GM12878 (cell line): ENCODE results near the gene MST1. TPM values are rescaled to one million over a fixed set of nuclear protein-coding genes. Genes with fewer than 3 reads are reported as not detected.

Experiments used
- ATAC-seq: fragments of 200-7000 bp; cut with Tn5 transposase; 3 replicates; pipeline ENCODE4 v1.9.1; 2020; ENCODE audit warnings: mild to moderate bottlenecking, moderate library complexity
- BruUV-seq: library from RNA; stranded (reverse); fragments of 400-500 nt; replicated peaks from 2 replicates; lab custom pipeline; 2021; lab: Mats Ljungman, UMichigan
- CTCF ChIA-PET: fragments of 300-600 bp; sonication (Branson Sonifier 250); formaldehyde crosslinking; extraction: SDS; loops from one replicate; lab custom pipeline; 2021; ENCODE audit warnings: inconsistent platforms; lab: Yijun Ruan, JAX
- POLR2A ChIA-PET: fragments of 350-600 bp; formaldehyde crosslinking; extraction: SDS; loops from one replicate; lab custom pipeline; 2021; ENCODE audit warnings: inconsistent platforms; lab: Charles Lee
- RAD21 ChIA-PET: fragments of 300-600 bp; sonication (Branson Sonifier 250); formaldehyde crosslinking; loops from one replicate; lab custom pipeline; 2023; ENCODE audit warnings: antibody characterized with exemption; ENCODE audit not compliant: unreplicated experiment; lab: Charles Lee
- SMC1A ChIA-PET: fragments of 300-600 bp; sonication (Branson Sonifier 250); formaldehyde crosslinking; loops from one replicate; lab custom pipeline; 2023; ENCODE audit not compliant: unreplicated experiment, uncharacterized antibody; lab: Charles Lee
- DNase-seq: peaks from one replicate; pipeline ENCODE4 v3.0.0-alpha.2; 2011; ENCODE audit warnings: low read depth, low spot score
- FAIRE-seq: peaks from 3 replicates; lab custom pipeline; 2011; peaks lifted over from hg19 to GRCh38; lab: Jason Lieb, UNC
- H2AFZ ChIP-seq: 2 replicates; pipeline ENCODE4 v1.6.0; 2011; ENCODE audit warnings: low read depth, low read length, control low read depth; ENCODE audit not compliant: control insufficient read depth
- H3K27ac ChIP-seq: 2 replicates; pipeline ENCODE4 v1.5.1; 2011; ENCODE audit warnings: control low read depth; ENCODE audit not compliant: control insufficient read depth, insufficient read depth
- H3K27me3 ChIP-seq, 2 experiments: replicated peaks in 1 of 2; 2 replicates each; pipeline versions ENCODE4 v1.6.0 to v1.6.1; 2011; ENCODE audit warnings: low read length in 1 of 2; ENCODE audit not compliant: control insufficient read depth in 2 of 2, insufficient read depth in 2 of 2
- H3K36me3 ChIP-seq, 2 experiments: 2 replicates each; pipeline ENCODE4 v1.5.1; 2011; ENCODE audit warnings: low read length in 1 of 2; ENCODE audit not compliant: control insufficient read depth in 2 of 2, insufficient read depth in 2 of 2
- H3K4me1 ChIP-seq: 2 replicates; pipeline ENCODE4 v1.6.1; 2011; ENCODE audit warnings: mild to moderate bottlenecking, low read length, moderate library complexity, mixed read lengths; ENCODE audit not compliant: control insufficient read depth, insufficient read depth
- H3K4me2 ChIP-seq: 2 replicates; pipeline ENCODE4 v1.6.0; 2011; ENCODE audit warnings: control low read depth; ENCODE audit not compliant: control insufficient read depth, insufficient read depth
- H3K4me3 ChIP-seq: fragments of 200-600 bp; sonication (generic); 2 replicates; pipeline ENCODE4 v1.5.1; 2016
- H3K79me2 ChIP-seq: 2 replicates; pipeline ENCODE4 v1.6.0; 2011; ENCODE audit warnings: low read length; ENCODE audit not compliant: control insufficient read depth, insufficient read depth
- H3K9ac ChIP-seq: 2 replicates; pipeline ENCODE4 v1.8.0; 2011; ENCODE audit warnings: low read length, control low read depth, mixed read lengths; ENCODE audit not compliant: control insufficient read depth, insufficient read depth
- H3K9me3 ChIP-seq: replicated peaks from 3 replicates; pipeline ENCODE4 v1.5.1; 2011; ENCODE audit warnings: mild to moderate bottlenecking, low read length; ENCODE audit not compliant: control insufficient read depth, insufficient read depth
- H4K20me1 ChIP-seq: 2 replicates; pipeline ENCODE4 v1.6.0; 2011; ENCODE audit not compliant: control insufficient read depth, insufficient read depth
- BCL3 ChIP-seq: IDR thresholded peaks from 2 replicates; pipeline ENCODE4 v1.6.1; 2011; ENCODE audit warnings: borderline replicate concordance, low read depth, mild to moderate bottlenecking, moderate library complexity, low read length; ENCODE audit not compliant: insufficient read depth, poor library complexity, severe bottlenecking
- BRCA1 ChIP-seq: IDR thresholded peaks from 2 replicates; pipeline ENCODE4 v1.6.1; 2011; ENCODE audit warnings: low read depth, low read length, improper control_type of control experiment
- CHD1 ChIP-seq: IDR thresholded peaks from 2 replicates; pipeline ENCODE4 v1.6.1; 2012; ENCODE audit warnings: low read depth, low read length, improper control_type of control experiment
- EGR1 ChIP-seq, 2 experiments: IDR thresholded peaks; 1 replicate in 1 of 2; 2 replicates in 1 of 2; pipeline ENCODE4 v1.6.1; 2011 to 2012; ENCODE audit warnings: low read depth in 2 of 2, low read length in 2 of 2, borderline replicate concordance in 1 of 2, mild to moderate bottlenecking in 1 of 2, moderate library complexity in 1 of 2
- HCFC1 ChIP-seq: fragments of 150-350 bp; IDR thresholded peaks from 2 replicates; pipeline ENCODE4 v1.6.1; 2014; ENCODE audit warnings: low read length
- HDAC6 ChIP-seq: fragments of 200-600 bp; sonication (generic); IDR thresholded peaks from one replicate; pipeline ENCODE4 v1.8.0; 2017; ENCODE audit warnings: antibody characterized with exemption; ENCODE audit not compliant: unreplicated experiment
- JUND ChIP-seq: IDR thresholded peaks from 2 replicates; pipeline ENCODE4 v1.6.1; 2012; ENCODE audit warnings: low read depth, mild to moderate bottlenecking, low read length, improper control_type of control experiment, moderate library complexity
- MLLT1 ChIP-seq: fragments of 450-650 bp; IDR thresholded peaks from 2 replicates; pipeline ENCODE4 v1.6.1; 2016; ENCODE audit warnings: mild to moderate bottlenecking
- MTA3 ChIP-seq: IDR thresholded peaks from 2 replicates; pipeline ENCODE4 v1.6.1; 2012; ENCODE audit warnings: low read length, inconsistent platforms, borderline replicate concordance
- NFIC ChIP-seq: IDR thresholded peaks from 2 replicates; pipeline ENCODE4 v1.6.1; 2012; ENCODE audit warnings: low read depth, mild to moderate bottlenecking, inconsistent platforms, low read length, moderate library complexity
- PKNOX1 ChIP-seq: fragments of 450-650 bp; IDR thresholded peaks from 2 replicates; pipeline ENCODE4 v1.6.1; 2016; ENCODE audit warnings: mild to moderate bottlenecking
- PML ChIP-seq: IDR thresholded peaks from 2 replicates; pipeline ENCODE4 v1.6.1; 2012; ENCODE audit warnings: low read length, inconsistent platforms
- RAD51 ChIP-seq: fragments of 450-650 bp; IDR thresholded peaks from 2 replicates; pipeline ENCODE4 v1.6.1; 2016; ENCODE audit warnings: moderate library complexity, mild to moderate bottlenecking, inconsistent platforms
- REST ChIP-seq: IDR thresholded peaks from 2 replicates; pipeline ENCODE4 v1.6.1; 2012; ENCODE audit warnings: mild to moderate bottlenecking, low read depth, low read length
- SREBF2 ChIP-seq: IDR thresholded peaks from 2 replicates; pipeline ENCODE4 v1.6.1; 2012; ENCODE audit warnings: mild to moderate bottlenecking, low read length
- TARDBP ChIP-seq: IDR thresholded peaks from 2 replicates; pipeline ENCODE4 v1.6.1; 2016; ENCODE audit warnings: borderline replicate concordance
- YBX1 ChIP-seq: fragments of 450-650 bp; IDR thresholded peaks from 2 replicates; pipeline ENCODE4 v1.6.1; 2016; ENCODE audit warnings: antibody characterized with exemption
- WGBS: methylation state at CpG from one replicate; pipeline ENCODE4 v1.1.6; 2016; ENCODE audit warnings: low lambda C conversion rate; ENCODE audit not compliant: insufficient replicate concordance, insufficient coverage; ENCODE audit errors: missing lambda C conversion rate; 5-methylcytosine and 5-hydroxymethylcytosine counted together
- in situ Hi-C: fragments of 300-500 bp; cut with MboI; formaldehyde crosslinking; loops from 9 replicates; pipeline ENCODE4 v1.14.3; 2018; ENCODE audit warnings: mixed read lengths
- intact Hi-C: fragments of 100-400 bp; cut with micrococcal nuclease; formaldehyde crosslinking; loops from one replicate; pipeline ENCODE4 v1.14.2; 2022; ENCODE audit not compliant: unreplicated experiment
- polyA plus RNA-seq, 11 experiments: library from polyadenylated mRNA; depleted of rRNA in 4 of 11; unstranded in 6 of 11; stranded (reverse) in 5 of 11; fragments of >200 nt; fragmentation: Nextera tagmentation in 4 of 11; fragmentation: Illumina TruSeq in 1 of 11; extraction: Ambion mirVana in 4 of 11; extraction: Trizol in 1 of 11; gene quantifications; 1 replicate in 1 of 11; 2 replicates in 10 of 11; pipeline versions ENCODE4 v1.2.1 to v1.2.3, GENCODE V29; 2011 to 2016; ENCODE audit warnings: inconsistent platforms in 2 of 11, missing spikeins in 2 of 11, low read depth in 1 of 11
- total RNA-seq, 4 experiments: library from RNA; depleted of rRNA in 3 of 4; stranded (reverse); fragments of >200 nt in 3 of 4; fragmentation: Illumina TruSeq in 1 of 4; extraction: Trizol in 1 of 4; gene quantifications; 2 replicates each; pipeline versions ENCODE4 v1.2.1 to v1.2.3, GENCODE V29; 2013 to 2021
- TF ChIP-seq, protein P1 (sequence below): fragments of 450-650 bp; IDR thresholded peaks from 2 replicates; pipeline ENCODE4 v1.6.1; 2014; ENCODE audit warnings: mild to moderate bottlenecking

The MST1 gene
- total and polyA plus RNA-seq, 10 of the 15 experiments (the other 5 are each of a cell fraction or from before 2014, with no cell fraction given) = 1.2 to 25.5 (median 4.1) TPM

DNA sequence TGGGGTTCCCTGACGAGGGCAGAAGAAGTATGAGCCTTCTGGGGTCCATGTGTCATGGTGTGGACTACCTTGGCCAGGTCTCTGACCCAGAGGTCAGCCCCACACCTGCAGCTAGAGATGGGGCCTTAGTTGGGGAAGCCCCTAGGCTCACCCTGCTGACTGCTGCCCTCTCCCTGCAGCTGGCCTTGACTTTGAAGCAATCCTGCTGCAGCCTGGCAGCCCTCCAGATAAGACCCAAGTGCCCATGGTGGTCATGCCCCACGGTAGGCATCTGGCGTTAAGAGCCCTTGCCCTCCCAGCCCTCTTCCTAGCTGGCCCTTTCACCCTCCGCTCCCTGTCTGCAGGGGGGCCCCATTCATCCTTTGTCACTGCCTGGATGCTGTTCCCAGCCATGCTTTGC, 7.7 kb downstream of the MST1 start:
- no peak overlapping the region for H3K27ac ChIP-seq
- H3K9me3 ChIP-seq = no peaks in the 10 kb centered on the region
- H3K27me3 ChIP-seq = no peaks in the 10 kb centered on the region
- no peaks in the 10 kb centered on the region; the same call in 1 of the 2 replicates for H3K79me2 ChIP-seq
- no peak for ATAC-seq
- peaks cover 18 to 33% of the 10 kb centered on the region in 2 experiments for H3K36me3 ChIP-seq
- 71% methylated on average over 4 of the region's 4 CpGs for WGBS
- no peak overlapping the region for H3K4me2 ChIP-seq
- SMC1A ChIA-PET = no interaction called here
- H3K4me1 ChIP-seq = no peaks in the 10 kb centered on the region; the same call in 1 of the 2 replicates
- no peak overlapping the region for H2AFZ ChIP-seq
- in situ Hi-C loops (no loop called here), intact Hi-C loops (no loop called here)
- RAD21 ChIA-PET = no interaction called here
- CTCF ChIA-PET = no interaction called here
- no peaks in the 10 kb centered on the region for H4K20me1 ChIP-seq
- FAIRE-seq = no peak
- no TSS peak for BruUV-seq
- no peak overlapping the region for H3K9ac ChIP-seq
- POLR2A ChIA-PET = interaction anchor here (0.6 kb wide), 1 partner anchor 11 kb away, joined by 5 read pairs; no protein-coding TSS in a partner anchor
- no peak overlapping the region for H3K4me3 ChIP-seq
- no peak for DNase-seq
- TF ChIP-seq JUND (no peak), HCFC1 (no peak), SREBF2 (no peak), MTA3 (no peak), RAD51 (no peak), PKNOX1 (no peak), HDAC6 (no peak), REST (no peak), BCL3 (no peak), CHD1 (no peak), PML (no peak), MLLT1 (no peak), TARDBP (no peak), EGR1 (IDR thresholded peaks at IDR 0.05; ENCODE audit: borderline replicate concordance in 1 of 2, low read depth in 2 of 2, low read length in 2 of 2) (no peak), NFIC (no peak), YBX1 (no peak), BRCA1 (no peak)
- TF ChIP-seq, protein P1, sequence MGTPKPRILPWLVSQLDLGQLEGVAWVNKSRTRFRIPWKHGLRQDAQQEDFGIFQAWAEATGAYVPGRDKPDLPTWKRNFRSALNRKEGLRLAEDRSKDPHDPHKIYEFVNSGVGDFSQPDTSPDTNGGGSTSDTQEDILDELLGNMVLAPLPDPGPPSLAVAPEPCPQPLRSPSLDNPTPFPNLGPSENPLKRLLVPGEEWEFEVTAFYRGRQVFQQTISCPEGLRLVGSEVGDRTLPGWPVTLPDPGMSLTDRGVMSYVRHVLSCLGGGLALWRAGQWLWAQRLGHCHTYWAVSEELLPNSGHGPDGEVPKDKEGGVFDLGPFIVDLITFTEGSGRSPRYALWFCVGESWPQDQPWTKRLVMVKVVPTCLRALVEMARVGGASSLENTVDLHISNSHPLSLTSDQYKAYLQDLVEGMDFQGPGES = no peak
